Sigmoid colon (tissue), 4 donors: Measurements from ENCODE around the gene ZBTB39.

Experiments used
- POLR2A ChIP-seq, 2 donors: fragments of 450-650 bp; IDR thresholded peaks; one replicate each; pipeline ENCODE4 v1.6.1; 2016; ENCODE audit warnings: antibody characterized with exemption in 2 of 2, mild to moderate bottlenecking in 2 of 2, moderate library complexity in 2 of 2
- POLR2AphosphoS5 ChIP-seq, 4 donors: sonication (generic); formaldehyde crosslinking; IDR thresholded peaks; one replicate each; pipeline ENCODE4 v1.6.1; 2017; ENCODE audit warnings: antibody characterized with exemption in 4 of 4

- TF ChIP-seq POLR2A (IDR thresholded peaks at IDR 0.05) (no peak), POLR2AphosphoS5 (IDR thresholded peaks at IDR 0.05) (no peak)
These were observed 53.0 kb downstream of the ZBTB39 start for GRCh38 chr12:56953314-56953713.
